Activated naive CD4-positive, alpha-beta T cell treated with anti-CD3 and anti-CD28 coated beads, Interleukin-2, amount 50 U/mL, for 24 hours (primary cell): ENCODE results near the gene OTOP3.
"Not testable (repeated sequence)": the region's sequence is repeated elsewhere in the genome, so short reads cannot be mapped to it uniquely, and the experiment has no call there.

Experiments
- H3K27ac Mint-ChIP-seq: one replicate; pipeline ENCODE4 v1.8.0; 2021; ENCODE audit warnings: mild to moderate bottlenecking, mixed read lengths
- H3K27me3 Mint-ChIP-seq: one replicate; pipeline ENCODE4 v1.8.0; 2021; ENCODE audit warnings: mixed read lengths
- H3K36me3 Mint-ChIP-seq: one replicate; pipeline ENCODE4 v1.8.0; 2021; ENCODE audit warnings: mixed read lengths
- H3K4me1 Mint-ChIP-seq: one replicate; pipeline ENCODE4 v1.8.0; 2021; ENCODE audit warnings: mixed read lengths
- H3K4me3 Mint-ChIP-seq: one replicate; pipeline ENCODE4 v1.8.0; 2021; ENCODE audit warnings: mild to moderate bottlenecking, mixed read lengths
- H3K9me3 Mint-ChIP-seq: one replicate; pipeline ENCODE4 v1.8.0; 2021; ENCODE audit warnings: mixed read lengths

Gene OTOP3

DNA sequence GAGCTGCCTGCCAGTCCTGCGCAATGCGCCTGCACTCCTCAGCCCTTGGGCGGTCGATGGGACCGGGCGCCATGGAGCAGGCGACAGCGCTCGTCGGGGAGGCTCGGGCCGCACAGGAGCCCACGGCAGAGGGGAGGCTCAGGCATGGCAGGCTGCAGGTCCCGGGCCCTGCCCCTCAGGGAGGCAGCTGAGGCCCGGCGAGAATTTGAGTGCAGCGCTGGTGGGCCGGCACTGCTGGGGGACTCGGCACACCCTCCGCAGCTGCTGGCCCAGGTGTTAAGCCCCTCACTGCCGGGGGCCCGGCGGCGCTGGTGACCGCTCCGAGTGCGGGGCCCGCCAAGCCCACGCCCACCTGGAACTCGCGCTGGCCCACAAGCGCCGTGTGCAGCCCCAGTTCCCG, 28.7 kb upstream of the OTOP3 start:
- H3K36me3 Mint-ChIP-seq, result no peaks in the 10 kb centered on the region
- H3K27me3 Mint-ChIP-seq, result no peaks in the 10 kb centered on the region
- H3K9me3 Mint-ChIP-seq, result no peaks in the 10 kb centered on the region
- no peak overlapping the region for H3K4me3 Mint-ChIP-seq
- H3K27ac Mint-ChIP-seq, result no peak overlapping the region
- H3K4me1 Mint-ChIP-seq, result no peaks in the 10 kb centered on the region

- H3K27ac Mint-ChIP-seq, H3K27me3 Mint-ChIP-seq, H3K4me3 Mint-ChIP-seq: not testable (repeated sequence)
Measured at GRCh38 chr17:74909097-74909496, 26.6 kb upstream of the OTOP3 start.

DNA sequence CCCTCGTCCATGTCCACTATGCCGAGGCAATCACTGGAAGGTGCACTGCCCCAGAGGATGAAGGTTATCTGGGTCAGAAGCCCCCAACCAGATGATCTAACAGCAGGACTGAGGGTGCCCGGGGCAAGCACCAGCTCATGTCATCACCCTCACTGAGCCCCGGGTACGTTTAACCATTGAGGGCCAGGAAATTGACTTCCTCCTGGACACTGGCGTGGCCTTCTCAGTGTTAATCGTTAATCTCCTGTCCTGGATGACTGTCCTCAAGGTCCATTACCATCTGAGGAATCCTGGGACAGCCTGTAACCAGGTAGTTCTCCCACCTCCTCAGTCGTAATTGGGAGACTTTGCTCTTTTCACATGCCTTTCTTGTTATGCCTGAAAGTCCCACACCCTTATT, 24.3 kb upstream of the OTOP3 start:
- not testable (repeated sequence) for H3K4me3 Mint-ChIP-seq, H3K36me3 Mint-ChIP-seq, H3K27ac Mint-ChIP-seq

More at GRCh38 chr17:74909097-74909496, 26.6 kb upstream of the OTOP3 start:
- H3K36me3 Mint-ChIP-seq, H3K4me1 Mint-ChIP-seq, H3K9me3 Mint-ChIP-seq: not testable (repeated sequence)

DNA sequence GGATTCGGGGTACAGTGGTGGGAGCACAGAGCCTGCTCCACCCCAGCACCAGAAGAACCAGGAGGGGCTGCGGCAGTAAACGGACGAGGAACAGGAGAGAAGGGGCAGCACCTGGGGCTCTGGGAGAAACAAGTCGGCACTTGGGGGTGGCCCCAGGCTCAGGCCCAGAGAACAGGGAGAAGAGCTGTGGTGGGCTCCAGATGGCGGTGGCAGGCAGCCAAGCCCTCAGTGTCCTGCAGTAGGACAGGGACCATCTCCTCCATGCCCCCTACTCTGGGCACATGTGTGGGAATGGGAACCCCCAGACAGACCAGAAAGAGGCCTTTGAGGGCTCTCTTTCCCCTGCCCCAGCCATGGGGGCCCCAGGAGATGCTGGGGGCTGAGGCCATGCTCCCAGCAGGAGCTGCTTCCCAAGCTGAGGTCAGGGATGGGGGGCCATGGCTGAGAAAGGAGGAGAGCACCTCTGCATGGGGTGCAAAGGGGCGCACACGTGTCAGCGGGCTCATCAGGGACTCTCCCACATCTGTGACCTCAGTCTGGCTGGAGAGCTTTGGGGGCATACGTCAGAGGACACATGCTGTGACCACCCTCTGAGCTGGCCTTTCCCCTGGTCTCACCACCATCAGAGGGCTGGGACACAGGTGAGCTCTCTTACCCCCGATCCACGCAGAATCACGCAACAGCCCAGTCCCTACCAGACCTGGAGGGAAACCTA, 19.4 kb upstream of the OTOP3 start:
- Mint-ChIP-seq H3K27ac (no peak overlapping the region), H3K36me3 (no peaks in the 10 kb centered on the region), H3K4me1 (no peaks in the 10 kb centered on the region), H3K4me3 (no peak overlapping the region), H3K27me3 (peaks cover 2% of the 10 kb centered on the region), H3K9me3 (no peaks in the 10 kb centered on the region)

More for the DNA sequence above, 24.3 kb upstream of the OTOP3 start:
- H3K4me1 Mint-ChIP-seq, H3K27me3 Mint-ChIP-seq, H3K9me3 Mint-ChIP-seq: not testable (repeated sequence)

GRCh38 chr17:74916851-74917199, 18.9 kb upstream of the OTOP3 start:
- Mint-ChIP-seq H3K4me1 (no peaks in the 10 kb centered on the region), H3K27ac (no peak overlapping the region), H3K9me3 (no peaks in the 10 kb centered on the region), H3K36me3 (no peaks in the 10 kb centered on the region), H3K4me3 (no peak overlapping the region), H3K27me3 (peaks cover 4% of the 10 kb centered on the region)

DNA sequence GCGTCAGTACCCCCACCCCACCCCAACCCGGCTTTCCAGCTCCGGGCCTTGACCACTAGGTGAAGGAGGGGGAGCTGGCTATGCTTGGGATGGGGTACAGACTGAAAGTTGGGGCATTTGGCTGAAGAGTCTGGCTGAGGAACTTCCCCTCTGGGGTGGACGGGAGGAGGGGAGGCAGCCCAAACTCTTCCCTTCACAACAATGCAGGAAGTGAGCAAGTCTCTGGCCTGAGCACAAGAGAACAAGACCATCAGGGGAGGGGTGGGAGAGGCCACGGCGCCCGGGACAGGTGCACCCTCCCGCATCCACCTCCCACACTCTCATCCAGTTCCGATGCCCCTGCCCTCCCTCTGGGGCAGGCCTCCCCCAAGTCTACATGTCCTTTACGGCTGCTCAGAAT, 18.3 kb upstream of the OTOP3 start:
- Mint-ChIP-seq H3K4me3 (no peak overlapping the region), H3K27me3 (peaks cover 5% of the 10 kb centered on the region), H3K36me3 (no peaks in the 10 kb centered on the region), H3K9me3 (no peaks in the 10 kb centered on the region), H3K27ac (no peak overlapping the region), H3K4me1 (peaks cover under 1% of the 10 kb centered on the region)

DNA sequence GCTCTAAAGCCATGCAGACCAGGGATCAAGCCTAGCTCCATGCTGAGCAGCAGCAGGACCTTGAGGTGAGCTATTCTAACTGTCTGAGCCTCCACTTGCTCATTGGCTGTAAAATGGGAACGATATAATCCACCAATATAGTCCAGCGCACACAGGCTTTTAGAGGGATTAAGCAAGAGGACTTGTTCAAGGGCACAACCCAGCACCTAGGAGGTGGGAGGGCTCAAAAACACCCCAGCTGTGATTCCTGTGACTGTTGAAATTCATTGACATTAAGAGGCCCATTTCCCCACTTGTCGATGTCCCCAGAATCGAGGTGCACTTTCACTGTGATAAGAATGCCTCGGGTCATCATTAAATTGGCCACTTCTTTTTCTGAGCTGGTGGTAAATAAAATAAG, 16.8 kb upstream of the OTOP3 start:
- H3K4me1 Mint-ChIP-seq, result peaks cover 5% of the 10 kb centered on the region

DNA sequence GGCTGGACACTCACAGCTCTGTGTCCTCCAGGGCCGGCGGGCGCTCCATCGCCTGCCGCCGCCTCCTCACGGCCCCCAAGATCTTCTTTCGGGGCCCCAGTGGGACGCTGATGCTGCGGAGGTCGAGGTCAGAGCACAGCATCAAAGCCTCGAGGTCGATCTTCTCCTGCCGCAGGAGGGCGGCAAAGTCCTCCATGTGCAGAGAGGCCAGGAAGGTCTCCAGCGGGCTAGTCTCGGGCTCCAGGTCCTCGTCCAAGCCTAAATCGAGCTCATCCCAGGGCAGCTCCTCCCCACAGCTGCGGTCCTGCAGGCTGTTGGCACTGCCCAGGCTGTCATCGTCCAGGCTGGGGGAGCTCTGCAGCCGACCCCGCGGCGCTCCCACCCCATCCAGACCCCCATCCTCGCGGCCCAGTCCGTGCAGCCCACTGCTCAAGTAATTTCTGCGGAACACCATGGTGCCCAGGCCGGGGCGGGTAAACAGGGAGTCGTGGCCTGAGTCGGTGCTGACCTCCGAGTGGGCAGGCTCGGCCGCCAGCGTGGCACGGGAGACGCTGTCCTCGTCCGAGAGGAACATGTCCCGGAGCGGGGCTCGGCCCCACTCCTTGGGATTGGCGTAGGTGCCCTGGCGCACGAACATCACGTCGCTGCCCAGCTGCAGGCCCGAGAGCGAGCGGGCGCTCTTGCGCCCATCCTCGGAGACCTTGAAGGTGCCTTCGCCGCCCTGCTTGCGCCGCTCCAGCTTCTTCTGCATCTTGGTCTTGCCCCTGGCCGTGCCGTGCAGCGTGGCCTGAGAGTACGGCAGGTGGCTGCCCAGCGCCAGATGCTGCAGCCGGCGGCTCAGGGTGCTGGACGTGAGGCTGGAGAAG, 16.0 kb upstream of the OTOP3 start:
- no peaks in the 10 kb centered on the region for H3K9me3 Mint-ChIP-seq
- H3K27ac Mint-ChIP-seq, result no peak overlapping the region

More for the DNA sequence above, 16.8 kb upstream of the OTOP3 start:
- Mint-ChIP-seq H3K4me3 (no peak overlapping the region), H3K36me3 (no peaks in the 10 kb centered on the region), H3K27me3 (peaks cover 10% of the 10 kb centered on the region), H3K9me3 (no peaks in the 10 kb centered on the region), H3K27ac (no peak overlapping the region)

GRCh38 chr17:74920306-74920620, 15.4 kb upstream of the OTOP3 start:
- Mint-ChIP-seq H3K36me3 (no peaks in the 10 kb centered on the region), H3K4me3 (no peak overlapping the region), H3K27ac (no peak overlapping the region), H3K4me1 (peaks cover 11% of the 10 kb centered on the region), H3K27me3 (peaks cover 21% of the 10 kb centered on the region), H3K9me3 (no peaks in the 10 kb centered on the region)

More for the DNA sequence above, 16.0 kb upstream of the OTOP3 start:
- Mint-ChIP-seq H3K4me1 (peaks cover 10% of the 10 kb centered on the region), H3K4me3 (no peak overlapping the region), H3K27me3 (peaks cover 15% of the 10 kb centered on the region), H3K36me3 (no peaks in the 10 kb centered on the region)

DNA sequence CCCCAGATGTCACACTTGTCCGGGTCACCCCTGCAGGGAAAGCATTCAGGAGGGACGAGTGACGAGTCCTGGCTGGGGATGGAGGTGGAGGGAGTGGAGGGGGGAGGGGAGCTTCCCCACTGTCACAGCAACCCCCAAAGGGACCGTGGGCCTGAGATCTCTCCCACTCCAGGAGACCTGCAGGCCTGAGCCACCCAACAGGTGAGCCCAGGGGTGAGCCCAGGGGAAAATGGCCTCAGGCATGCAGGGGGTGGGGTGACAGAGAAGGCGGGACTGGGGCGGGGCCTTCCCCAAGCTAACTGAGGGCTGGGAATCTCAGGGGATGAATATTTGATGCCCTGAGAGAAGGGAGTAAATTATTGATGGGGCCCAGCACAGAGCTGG, 15.1 kb upstream of the OTOP3 start:
- Mint-ChIP-seq H3K27ac (no peak overlapping the region), H3K9me3 (no peaks in the 10 kb centered on the region), H3K4me3 (no peak overlapping the region), H3K4me1 (peaks cover 11% of the 10 kb centered on the region), H3K27me3 (peaks cover 24% of the 10 kb centered on the region), H3K36me3 (no peaks in the 10 kb centered on the region)

DNA sequence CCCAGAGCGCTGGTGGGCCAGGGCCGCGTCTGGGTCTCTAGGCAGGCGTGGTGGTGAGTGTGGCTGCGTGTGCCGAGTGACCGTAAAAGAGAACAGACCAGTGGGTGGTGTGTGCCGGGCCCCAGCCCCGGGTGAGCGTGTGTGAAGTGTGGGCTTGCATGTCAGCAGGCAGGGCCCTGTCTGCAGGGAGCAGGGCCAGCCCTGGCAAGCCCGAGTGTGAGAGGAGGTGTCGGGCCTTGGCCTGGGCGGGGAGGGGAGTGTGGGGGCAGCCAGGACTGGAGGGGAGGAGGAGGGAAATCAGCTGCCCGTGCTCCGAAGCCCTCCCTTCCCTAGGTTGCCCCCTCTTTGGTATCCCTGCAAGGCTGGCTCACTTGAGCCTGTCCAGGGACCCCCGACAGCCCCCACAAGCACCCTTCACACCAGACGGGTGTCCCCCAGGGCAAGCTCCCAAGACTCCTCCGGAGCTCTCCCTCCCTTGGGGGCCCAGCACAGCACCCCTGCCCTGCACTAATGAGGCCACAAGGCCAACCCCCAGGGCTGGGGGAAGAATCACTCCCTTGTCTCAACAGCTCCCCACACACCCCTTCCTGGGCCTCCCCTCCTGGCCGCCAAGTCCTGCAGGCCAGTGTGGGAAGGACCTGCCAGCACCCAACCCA, 14.5 kb upstream of the OTOP3 start:
- Mint-ChIP-seq H3K4me3 (no peak overlapping the region), H3K4me1 (peaks cover 11% of the 10 kb centered on the region), H3K27me3 (peaks cover 27% of the 10 kb centered on the region), H3K27ac (no peak overlapping the region), H3K36me3 (peaks cover under 1% of the 10 kb centered on the region), H3K9me3 (no peaks in the 10 kb centered on the region)

- Mint-ChIP-seq H3K4me1 (peaks cover 11% of the 10 kb centered on the region), H3K27me3 (peaks cover 28% of the 10 kb centered on the region), H3K4me3 (no peak overlapping the region), H3K36me3 (peaks cover 2% of the 10 kb centered on the region), H3K27ac (no peak overlapping the region), H3K9me3 (no peaks in the 10 kb centered on the region)
Measured at GRCh38 chr17:74921769-74922168, 13.9 kb upstream of the OTOP3 start.

DNA sequence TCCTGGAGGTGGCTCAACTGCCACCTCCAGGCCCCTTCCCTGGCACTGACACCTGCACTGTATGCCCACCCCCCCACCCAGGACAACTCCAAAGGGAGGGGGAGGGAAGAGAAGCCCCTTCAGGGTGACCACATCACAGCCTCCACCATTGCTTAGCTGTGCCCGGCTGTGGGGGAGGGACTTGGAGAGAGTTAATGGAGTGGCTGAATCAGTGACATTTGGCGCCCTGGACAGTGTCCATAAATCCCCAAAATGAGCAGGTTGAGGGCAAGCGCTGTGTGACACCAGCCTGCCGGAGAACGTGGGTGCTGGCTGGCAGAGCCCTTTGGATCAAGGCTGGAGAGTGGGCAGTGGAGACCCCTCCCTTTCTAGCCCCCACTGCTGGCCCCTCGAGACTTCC, 13.5 kb upstream of the OTOP3 start:
- Mint-ChIP-seq H3K27me3 (peaks cover 27% of the 10 kb centered on the region), H3K9me3 (no peaks in the 10 kb centered on the region), H3K4me3 (peak overlapping the region; percentile 51), H3K36me3 (peaks cover 2% of the 10 kb centered on the region), H3K4me1 (peaks cover 11% of the 10 kb centered on the region), H3K27ac (no peak overlapping the region)

- Mint-ChIP-seq H3K9me3 (no peaks in the 10 kb centered on the region), H3K27me3 (peaks cover 32% of the 10 kb centered on the region), H3K27ac (no peak within 1 kb of the TSS), H3K4me1 (peaks cover 11% of the 10 kb centered on the region), H3K4me3 (peak within 1 kb of the TSS; percentile 60), H3K36me3 (peaks cover 2% of the 10 kb centered on the region)
Measured at GRCh38 chr17:74922694-74923537, 12.8 kb upstream of the OTOP3 start, which contains the start of gene USH1G. TSS of gene USH1G (minus strand) at chr17:74923255. CDS start at chr17:74923073, 182 bp downstream.

GRCh38 chr17:74923538-74924249, 12.0 kb upstream of the OTOP3 start:
- Mint-ChIP-seq H3K27me3 (peaks cover 37% of the 10 kb centered on the region), H3K36me3 (peaks cover 2% of the 10 kb centered on the region), H3K4me3 (peak overlapping the region; percentile 60), H3K4me1 (peaks cover 11% of the 10 kb centered on the region), H3K9me3 (no peaks in the 10 kb centered on the region), H3K27ac (no peak overlapping the region)
